Mucosa of rectum (tissue), 2 donors: ENCODE results near the gene PITRM1.
"Not testable (repeated sequence)": the region's sequence is repeated elsewhere in the genome, so short reads cannot be mapped to it uniquely, and the experiment has no call there.

ENCODE experiments used
- H3K27ac ChIP-seq, 2 donors: one replicate each; pipeline ENCODE4 v1.7.0; 2013; ENCODE audit warnings: inconsistent platforms in 2 of 2, low read depth in 2 of 2, low read length in 2 of 2
- H3K27me3 ChIP-seq, 2 donors: one replicate each; pipeline ENCODE4 v1.7.0; 2013; ENCODE audit warnings: low read length in 2 of 2; ENCODE audit not compliant: control insufficient read depth in 2 of 2, insufficient read depth in 2 of 2
- H3K36me3 ChIP-seq, 2 donors: one replicate each; pipeline ENCODE4 v1.7.0; 2013; ENCODE audit warnings: low read length in 2 of 2; ENCODE audit not compliant: control insufficient read depth in 2 of 2, insufficient read depth in 2 of 2
- H3K4me1 ChIP-seq, 2 donors: one replicate each; pipeline ENCODE4 v1.7.0; 2013; ENCODE audit warnings: low read length in 2 of 2, mild to moderate bottlenecking in 1 of 2; ENCODE audit not compliant: control insufficient read depth in 2 of 2, insufficient read depth in 2 of 2
- H3K4me3 ChIP-seq, 2 donors: one replicate each; pipeline ENCODE4 v1.7.0; 2013; ENCODE audit warnings: low read length in 2 of 2
- H3K9ac ChIP-seq, 2 donors: one replicate each; pipeline ENCODE4 v1.7.0; 2013; ENCODE audit warnings: low read length in 2 of 2, low read depth in 1 of 2, mild to moderate bottlenecking in 1 of 2
- H3K9me3 ChIP-seq, 2 donors: one replicate each; pipeline ENCODE4 v1.7.0; 2013; ENCODE audit warnings: low read length in 2 of 2; ENCODE audit not compliant: control insufficient read depth in 2 of 2
- donor health status: healthy.
- donor health status: Normal muscosa, but diverticular disease.

PITRM1 gene

DNA sequence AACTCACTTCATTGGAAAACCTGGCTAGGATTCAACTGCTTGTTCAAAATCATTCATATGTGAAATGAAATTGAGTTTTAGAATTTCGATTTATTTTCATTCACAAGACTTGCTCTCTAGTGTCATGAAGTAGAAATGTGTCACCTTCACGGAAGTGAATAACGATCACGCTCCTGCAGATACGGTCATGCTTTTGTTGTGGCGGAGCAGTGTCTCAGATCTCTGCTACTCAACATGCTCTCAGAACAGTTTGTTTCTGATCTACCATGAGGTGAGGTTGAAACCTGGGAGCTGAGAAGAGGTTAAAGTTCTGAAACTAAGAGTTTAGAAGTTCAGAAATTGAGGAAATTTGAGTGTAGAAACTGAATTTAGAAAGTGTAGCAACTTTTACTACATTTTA, 13.8 kb upstream of the PITRM1 start:
- no peaks in the 10 kb centered on the region for H3K9me3 ChIP-seq
- no peak overlapping the region for H3K9ac ChIP-seq
- H3K27me3 ChIP-seq, result peaks cover 0 to 3% of the 10 kb centered on the region in 2 donors
- no peaks in the 10 kb centered on the region for H3K36me3 ChIP-seq
- no peak overlapping the region for H3K27ac ChIP-seq
- no peaks in the 10 kb centered on the region for H3K4me1 ChIP-seq
- no peak overlapping the region for H3K4me3 ChIP-seq

DNA sequence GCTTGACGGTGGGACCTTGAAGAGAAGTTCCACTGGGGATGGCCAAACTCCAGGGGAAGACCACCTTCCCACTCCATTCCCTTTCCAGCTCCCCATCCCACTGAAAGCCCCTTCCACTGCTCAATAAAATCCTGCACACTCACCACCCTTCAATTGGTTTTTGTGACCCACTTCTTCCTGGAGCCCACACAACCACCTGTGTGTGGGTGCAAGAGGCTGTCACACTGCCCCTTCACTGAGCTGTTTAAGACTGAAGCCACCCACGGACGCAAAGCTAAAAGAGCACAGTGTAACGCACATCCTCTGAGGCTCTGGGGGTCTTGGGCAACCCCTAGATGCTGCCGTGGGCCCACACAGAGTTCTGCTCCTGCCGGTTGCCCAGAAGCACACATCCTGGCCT, 12.8 kb upstream of the PITRM1 start:
- no peaks in the 10 kb centered on the region for H3K36me3 ChIP-seq
- no peak overlapping the region for H3K9ac ChIP-seq
- no peaks in the 10 kb centered on the region for H3K4me1 ChIP-seq
- no peaks in the 10 kb centered on the region for H3K9me3 ChIP-seq
- H3K27ac ChIP-seq, result no peak overlapping the region
- no peak overlapping the region for H3K4me3 ChIP-seq
- H3K27me3 ChIP-seq, result no peaks in the 10 kb centered on the region

DNA sequence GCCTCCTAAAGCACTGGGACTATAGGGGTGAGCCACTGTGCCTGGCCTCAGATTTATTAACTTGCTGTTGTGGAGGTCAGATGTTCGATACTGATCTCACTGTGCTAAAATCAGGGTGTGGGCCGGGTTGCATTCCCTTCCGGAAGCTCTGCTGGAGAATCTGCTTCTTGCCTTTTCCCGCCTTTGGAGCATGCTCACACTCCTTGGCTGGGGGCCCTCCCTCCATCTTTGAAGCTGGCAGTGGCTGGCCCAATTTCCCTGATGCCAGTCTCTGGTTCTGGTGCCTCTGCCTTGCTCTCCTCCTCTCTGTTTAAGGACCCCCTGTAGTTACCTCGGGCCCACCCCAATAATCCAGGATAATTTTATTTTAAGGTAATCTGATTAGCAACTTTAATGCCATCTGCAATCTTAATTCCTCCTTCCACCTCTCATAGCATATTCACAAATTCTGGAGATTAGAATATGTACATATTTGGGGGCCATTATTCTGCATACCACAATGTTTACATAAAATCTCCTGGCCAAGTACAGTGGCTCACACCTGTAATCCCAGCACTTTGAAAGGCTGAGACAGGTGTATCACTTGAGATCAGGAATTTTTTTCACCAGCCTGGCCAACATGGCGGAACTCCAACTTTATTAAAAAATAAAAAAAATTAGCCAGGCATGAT, 7.9 kb upstream of the PITRM1 start:
- Histone ChIP-seq H3K4me3 (no peak overlapping the region), H3K9ac (no peak overlapping the region), H3K27ac (no peak overlapping the region), H3K36me3 (no peaks in the 10 kb centered on the region), H3K4me1 (no peaks in the 10 kb centered on the region), H3K9me3 (no peaks in the 10 kb centered on the region), H3K27me3 (no peaks in the 10 kb centered on the region)

- H3K4me1 ChIP-seq, result no peaks in the 10 kb centered on the region
- H3K4me3 ChIP-seq, result no peak overlapping the region
- no peak overlapping the region for H3K9ac ChIP-seq
- no peaks in the 10 kb centered on the region for H3K27me3 ChIP-seq
- no peaks in the 10 kb centered on the region for H3K36me3 ChIP-seq
- no peak overlapping the region for H3K27ac ChIP-seq
- no peaks in the 10 kb centered on the region for H3K9me3 ChIP-seq
Measured at GRCh38 chr10:3179174-3179573, 6.6 kb upstream of the PITRM1 start.

DNA sequence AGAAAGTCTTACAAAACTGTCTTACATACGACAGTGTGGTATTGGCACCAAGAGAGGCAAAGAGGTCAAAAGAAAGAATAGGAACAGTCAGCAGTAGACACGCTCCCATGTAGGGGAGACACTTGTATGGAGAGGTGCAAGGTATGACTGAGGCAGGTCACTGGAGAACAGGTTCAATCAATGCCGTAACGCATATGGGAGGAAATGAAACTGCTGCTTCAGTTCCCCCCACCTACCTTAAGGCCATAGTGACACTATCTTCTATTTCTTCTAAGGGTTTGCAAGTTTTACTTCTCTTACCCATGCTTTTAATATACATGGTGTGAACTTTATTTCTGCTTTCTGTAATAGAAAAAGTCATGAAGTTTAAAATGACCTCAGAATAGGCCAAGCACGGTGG, 5.5 kb upstream of the PITRM1 start:
- Histone ChIP-seq H3K9me3 (no peaks in the 10 kb centered on the region), H3K4me1 (peaks cover 0 to 2% of the 10 kb centered on the region in 2 donors), H3K9ac (no peak overlapping the region), H3K36me3 (no peaks in the 10 kb centered on the region), H3K27ac (no peak overlapping the region), H3K4me3 (no peak overlapping the region), H3K27me3 (no peaks in the 10 kb centered on the region)

DNA sequence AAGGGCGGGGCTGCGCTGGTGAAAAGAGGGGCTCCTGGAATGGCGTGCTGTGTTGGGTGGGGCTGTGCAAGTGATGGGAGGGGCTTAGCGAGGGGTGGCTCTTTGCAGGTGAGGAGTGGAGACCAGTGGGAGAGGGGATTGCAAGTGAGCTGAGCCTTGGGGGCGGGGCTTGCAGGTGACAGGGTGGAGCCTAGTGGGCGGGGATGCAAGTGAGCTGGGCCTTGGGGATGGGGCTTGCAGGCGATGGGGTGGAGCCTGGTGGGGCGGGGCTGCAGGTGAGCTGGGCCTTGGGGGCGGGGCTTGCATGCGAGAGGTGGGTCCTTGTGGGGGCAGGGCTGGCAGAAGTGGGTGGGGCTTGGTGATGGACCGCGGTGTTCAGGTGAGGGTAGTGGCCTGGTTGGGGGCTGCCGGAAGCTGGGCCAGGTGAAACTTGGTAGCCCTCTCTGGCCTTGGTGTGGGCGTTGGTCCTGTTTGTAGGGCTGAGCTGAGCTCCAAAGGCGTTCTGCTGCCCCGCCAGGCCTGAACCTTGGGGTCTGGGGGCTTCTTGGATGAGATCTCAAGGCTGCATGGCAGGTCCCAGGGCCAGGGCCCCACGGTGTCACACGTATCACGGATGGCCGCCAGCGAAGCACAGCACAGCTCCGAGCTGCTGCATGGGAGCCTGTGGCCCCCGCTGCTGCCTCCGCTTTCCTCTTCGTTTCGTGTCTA, 743 bp upstream of the PITRM1 start:
- Histone ChIP-seq H3K9ac (peak overlapping the region in 1 of 2 donors; percentile 7), H3K27me3 (no peaks in the 10 kb centered on the region), H3K9me3 (no peaks in the 10 kb centered on the region), H3K4me1 (peaks cover 5 to 8% of the 10 kb centered on the region in 2 donors), H3K27ac (peak overlapping the region; percentile 56 to 74), H3K4me3 (peak overlapping the region; percentile 72 to 74), H3K36me3 (peaks cover 4 to 15% of the 10 kb centered on the region in 2 donors)

DNA sequence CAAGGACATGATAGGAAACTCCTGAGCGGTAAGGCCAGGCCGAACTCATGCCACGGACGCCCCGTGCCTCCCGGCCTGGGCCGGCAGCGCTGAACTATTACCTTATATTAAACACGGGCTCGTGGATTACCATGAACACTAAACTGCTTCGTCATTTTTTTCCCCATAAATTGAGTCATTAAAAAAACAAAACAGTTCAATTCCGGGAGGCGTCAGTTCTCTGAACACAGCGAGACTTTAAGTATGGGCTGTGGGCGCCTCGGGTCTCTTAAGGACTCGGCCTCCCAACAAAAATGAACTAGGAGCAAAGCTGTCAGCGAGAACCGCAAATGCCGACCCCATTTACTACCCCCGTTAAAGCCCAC, 519 bp downstream of the PITRM1 start:
- H3K9me3 ChIP-seq, result no peaks in the 10 kb centered on the region
- peaks cover 5 to 8% of the 10 kb centered on the region in 2 donors for H3K4me1 ChIP-seq
- peak overlapping the region; percentile 85 to 90 for H3K4me3 ChIP-seq
- no peaks in the 10 kb centered on the region for H3K27me3 ChIP-seq
- peak overlapping the region; percentile 88 to 90 for H3K27ac ChIP-seq
- peaks cover 13 to 26% of the 10 kb centered on the region in 2 donors for H3K36me3 ChIP-seq
- H3K9ac ChIP-seq, result peak overlapping the region; percentile 75 to 87

DNA sequence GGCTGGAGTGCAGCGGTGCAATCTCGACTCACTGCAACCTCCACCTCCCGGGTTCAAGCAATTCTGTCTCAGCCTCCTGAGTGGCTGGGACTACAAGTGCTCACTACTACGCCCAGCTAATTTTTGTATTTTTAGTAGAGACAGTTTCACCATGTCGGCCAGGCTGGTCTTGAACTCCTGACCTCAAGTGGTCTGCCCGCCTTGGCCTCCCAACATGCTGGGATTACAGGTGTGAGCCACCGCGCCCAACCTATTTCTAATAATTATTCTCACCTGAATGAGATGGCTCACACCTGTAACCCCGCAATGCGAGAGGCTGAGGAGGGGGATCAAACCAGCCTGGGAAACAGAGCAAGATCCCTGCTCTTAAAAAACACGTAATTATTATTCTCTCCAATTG, 1.1 kb downstream of the PITRM1 start:
- H3K4me1 ChIP-seq, H3K27ac ChIP-seq, H3K27me3 ChIP-seq, H3K9me3 ChIP-seq: not testable (repeated sequence)
- Histone ChIP-seq H3K4me3 (peak overlapping the region; percentile 85 to 90), H3K9ac (peak overlapping the region in 1 of 2 donors; percentile 87), H3K36me3 (peaks cover 18 to 31% of the 10 kb centered on the region in 2 donors)

DNA sequence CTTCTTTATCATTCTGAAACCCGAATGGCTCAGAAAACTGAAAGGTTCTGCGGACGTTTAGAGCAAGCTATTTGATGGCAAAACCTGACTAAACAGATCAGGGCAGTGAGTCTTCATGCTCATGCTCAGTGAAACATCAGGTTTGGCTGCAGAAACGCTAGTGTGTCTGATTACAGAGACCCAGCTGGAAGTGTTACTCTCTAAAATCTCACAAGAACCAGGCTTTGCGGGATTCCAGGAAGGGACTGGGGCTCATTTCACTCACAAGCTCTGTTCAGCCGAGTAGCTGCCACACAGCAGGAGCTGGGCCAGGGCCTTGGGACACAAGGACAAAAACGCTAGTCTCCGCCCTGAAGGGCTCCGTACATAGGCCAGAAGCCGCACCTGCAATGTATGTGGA, 2.9 kb downstream of the PITRM1 start:
- peaks cover 36 to 49% of the 10 kb centered on the region in 2 donors for H3K36me3 ChIP-seq
- peaks cover 5 to 8% of the 10 kb centered on the region in 2 donors for H3K4me1 ChIP-seq

DNA sequence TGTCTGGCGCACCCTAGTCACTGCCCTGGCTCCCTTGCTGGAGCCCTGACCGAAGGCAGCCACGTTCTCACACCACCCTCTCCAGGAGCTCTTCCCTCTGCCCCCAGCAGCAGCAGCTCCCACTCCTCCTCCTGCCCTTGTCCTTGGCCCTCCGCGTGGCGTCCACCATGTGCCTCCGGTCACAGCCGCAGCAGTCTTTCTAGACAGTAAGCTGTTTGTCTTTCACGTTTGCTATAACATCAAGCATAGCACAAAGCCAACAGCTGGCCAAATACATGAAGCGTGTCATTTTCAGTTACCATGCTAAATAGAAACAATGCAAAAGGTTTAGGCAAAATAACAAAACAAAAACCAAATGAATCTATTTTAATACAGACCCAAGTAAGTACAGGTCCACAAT, 3.3 kb downstream of the PITRM1 start:
- Histone ChIP-seq H3K4me1 (peaks cover 5 to 8% of the 10 kb centered on the region in 2 donors), H3K9me3 (no peaks in the 10 kb centered on the region), H3K9ac (no peak overlapping the region), H3K36me3 (peaks cover 40 to 53% of the 10 kb centered on the region in 2 donors), H3K4me3 (no peak overlapping the region), H3K27me3 (no peaks in the 10 kb centered on the region), H3K27ac (no peak overlapping the region)

More for the DNA sequence above, 2.9 kb downstream of the PITRM1 start:
- no peak overlapping the region for H3K27ac ChIP-seq
- no peaks in the 10 kb centered on the region for H3K27me3 ChIP-seq
- no peak overlapping the region for H3K9ac ChIP-seq
- no peak overlapping the region for H3K4me3 ChIP-seq
- H3K9me3 ChIP-seq, result no peaks in the 10 kb centered on the region
